ENCODE results near the gene KIF2C.

GRCh38 chr1:44723496-44724295 lies 15.9 kb upstream of the KIF2C start:
- TF ChIP-seq CTCF (IDR thresholded peaks at IDR 0.05; ENCODE audit: poor library complexity, severe bottlenecking) = no peak
- TF ChIP-seq REST (IDR thresholded peaks at IDR 0.05; ENCODE audit: borderline replicate concordance) = no peak
- no peak for TF ChIP-seq POLR2AphosphoS5 (IDR thresholded peaks at IDR 0.05)
- TF ChIP-seq EP300 (conservative IDR thresholded peaks at IDR 0.05; ENCODE audit: poor library complexity, severe bottlenecking) = no peak
- TF ChIP-seq MXI1 (conservative IDR thresholded peaks at IDR 0.05; ENCODE audit: poor library complexity, severe bottlenecking) = no peak
- no peak for TF ChIP-seq EZH2 (IDR thresholded peaks at IDR 0.05; ENCODE audit: borderline replicate concordance, insufficient read depth, low read length, poor library complexity, severe bottlenecking)
- TF ChIP-seq TAF1 (IDR thresholded peaks at IDR 0.05; ENCODE audit: low read depth) = no peak

All from neural cell (in vitro differentiated cells).